Measurements from ENCODE around the gene DYNC1LI1.

DNA sequence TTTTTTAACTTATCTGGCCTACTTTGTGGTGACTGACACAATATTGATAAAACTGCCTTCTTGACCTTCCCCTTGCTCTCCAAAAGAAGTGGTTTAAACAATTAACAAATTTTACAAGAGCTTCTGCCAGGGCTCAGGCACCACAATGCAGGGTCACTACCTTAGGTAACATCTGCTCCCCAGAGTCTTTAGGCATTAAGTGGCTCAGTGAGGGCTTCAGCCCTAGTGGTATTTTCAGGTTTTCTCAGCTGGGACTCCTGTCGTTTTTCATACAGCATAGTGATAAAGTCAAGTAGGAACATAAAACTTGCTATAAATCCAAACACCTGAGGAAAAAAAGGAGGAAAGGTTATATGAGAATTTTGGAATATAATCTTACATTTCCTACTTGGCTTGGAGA is 86.9 kb downstream of the DYNC1LI1 start:
- TF ChIP-seq, protein P1, sequence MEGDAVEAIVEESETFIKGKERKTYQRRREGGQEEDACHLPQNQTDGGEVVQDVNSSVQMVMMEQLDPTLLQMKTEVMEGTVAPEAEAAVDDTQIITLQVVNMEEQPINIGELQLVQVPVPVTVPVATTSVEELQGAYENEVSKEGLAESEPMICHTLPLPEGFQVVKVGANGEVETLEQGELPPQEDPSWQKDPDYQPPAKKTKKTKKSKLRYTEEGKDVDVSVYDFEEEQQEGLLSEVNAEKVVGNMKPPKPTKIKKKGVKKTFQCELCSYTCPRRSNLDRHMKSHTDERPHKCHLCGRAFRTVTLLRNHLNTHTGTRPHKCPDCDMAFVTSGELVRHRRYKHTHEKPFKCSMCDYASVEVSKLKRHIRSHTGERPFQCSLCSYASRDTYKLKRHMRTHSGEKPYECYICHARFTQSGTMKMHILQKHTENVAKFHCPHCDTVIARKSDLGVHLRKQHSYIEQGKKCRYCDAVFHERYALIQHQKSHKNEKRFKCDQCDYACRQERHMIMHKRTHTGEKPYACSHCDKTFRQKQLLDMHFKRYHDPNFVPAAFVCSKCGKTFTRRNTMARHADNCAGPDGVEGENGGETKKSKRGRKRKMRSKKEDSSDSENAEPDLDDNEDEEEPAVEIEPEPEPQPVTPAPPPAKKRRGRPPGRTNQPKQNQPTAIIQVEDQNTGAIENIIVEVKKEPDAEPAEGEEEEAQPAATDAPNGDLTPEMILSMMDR (conservative IDR thresholded peaks at IDR 0.05) = no peak
- TF ChIP-seq ZFX (IDR thresholded peaks at IDR 0.05) = no peak
